ENCODE measurements around the gene CDK5.

The CDK5 gene

GRCh38 chr7:151066273-151066974, 8.7 kb upstream of the CDK5 start:
- H3K4me3 ChIP-seq (ENCODE audit: control insufficient read depth, low read depth, low read length), result no peak overlapping the region
- DNase-seq (ENCODE audit: low read depth), result no peak
- no peak for TF ChIP-seq CTCF (conservative IDR thresholded peaks at IDR 0.05; ENCODE audit: control insufficient read depth, insufficient read depth, low read depth, low read length)

- no peak for TF ChIP-seq CTCF (conservative IDR thresholded peaks at IDR 0.05; ENCODE audit: control insufficient read depth, insufficient read depth, low read depth, low read length)
- no peak overlapping the region for H3K4me3 ChIP-seq (ENCODE audit: control insufficient read depth, low read depth, low read length)
- no peak for DNase-seq (ENCODE audit: low read depth)
Measured at GRCh38 chr7:151065516-151065915, 7.8 kb upstream of the CDK5 start.

GRCh38 chr7:151064993-151065392, 7.3 kb upstream of the CDK5 start:
- no peak overlapping the region for H3K4me3 ChIP-seq (ENCODE audit: control insufficient read depth, low read depth, low read length)
- TF ChIP-seq CTCF (conservative IDR thresholded peaks at IDR 0.05; ENCODE audit: control insufficient read depth, insufficient read depth, low read depth, low read length), result no peak
- no peak for DNase-seq (ENCODE audit: low read depth)

- DNase-seq (ENCODE audit: low read depth), result no peak
Measured at GRCh38 chr7:151064454-151064853, 6.8 kb upstream of the CDK5 start.

GRCh38 chr7:151063212-151063561, 5.5 kb upstream of the CDK5 start:
- peak; percentile 77 for DNase-seq (ENCODE audit: low read depth)
- H3K4me3 ChIP-seq (ENCODE audit: control insufficient read depth, low read depth, low read length), result no peak overlapping the region
- TF ChIP-seq CTCF (conservative IDR thresholded peaks at IDR 0.05; ENCODE audit: control insufficient read depth, insufficient read depth, low read depth, low read length), result no peak

More at GRCh38 chr7:151064454-151064853, 6.8 kb upstream of the CDK5 start:
- H3K4me3 ChIP-seq (ENCODE audit: control insufficient read depth, low read depth, low read length), result no peak overlapping the region
- no peak for TF ChIP-seq CTCF (conservative IDR thresholded peaks at IDR 0.05; ENCODE audit: control insufficient read depth, insufficient read depth, low read depth, low read length)

- H3K4me3 ChIP-seq (ENCODE audit: control insufficient read depth, low read depth, low read length), result peak overlapping the region; percentile 34
- DNase-seq (ENCODE audit: low read depth), result peak; percentile 75
- TF ChIP-seq CTCF (conservative IDR thresholded peaks at IDR 0.05; ENCODE audit: control insufficient read depth, insufficient read depth, low read depth, low read length), result no peak
Measured at GRCh38 chr7:151062399-151063211, 4.9 kb upstream of the CDK5 start.
